Fibroblast of skin of back (primary cell): Measurements from ENCODE around the gene SLC4A4.
A peak's percentile ranks its signal among the peaks of the same experiment; 100 is the strongest.

Experiments
- DNase-seq: peaks from one replicate; pipeline ENCODE4 v3.0.0-alpha.2; 2013

Gene SLC4A4

GRCh38 chr4:71417150-71417549 lies 78.3 kb downstream of the SLC4A4 start:
- no peak for DNase-seq

- no peak for DNase-seq
Observed at GRCh38 chr4:71426381-71427042, 87.7 kb downstream of the SLC4A4 start.

GRCh38 chr4:71429106-71429505 lies 90.3 kb downstream of the SLC4A4 start:
- no peak for DNase-seq

- no peak for DNase-seq
Observed at GRCh38 chr4:71429962-71430361, 91.1 kb downstream of the SLC4A4 start.

GRCh38 chr4:71430609-71431008 lies 91.8 kb downstream of the SLC4A4 start:
- DNase-seq = no peak

DNA sequence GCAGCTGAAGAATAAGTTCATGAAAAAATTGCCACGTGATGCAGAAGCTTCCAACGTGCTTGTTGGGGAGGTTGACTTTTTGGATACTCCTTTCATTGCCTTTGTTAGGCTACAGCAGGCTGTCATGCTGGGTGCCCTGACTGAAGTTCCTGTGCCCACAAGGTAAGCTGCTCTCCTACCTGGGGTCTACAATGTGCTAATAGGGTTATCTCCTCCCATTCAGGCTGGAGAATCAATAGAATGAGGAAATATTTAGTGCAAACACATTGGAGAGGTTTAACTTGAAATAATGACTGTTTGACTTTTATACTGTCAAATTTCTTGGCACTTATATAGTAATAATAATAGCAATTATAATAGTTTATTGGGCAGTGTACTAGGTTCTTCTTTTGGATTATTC lies 101.8 kb downstream of the SLC4A4 start:
- no peak for DNase-seq

DNA sequence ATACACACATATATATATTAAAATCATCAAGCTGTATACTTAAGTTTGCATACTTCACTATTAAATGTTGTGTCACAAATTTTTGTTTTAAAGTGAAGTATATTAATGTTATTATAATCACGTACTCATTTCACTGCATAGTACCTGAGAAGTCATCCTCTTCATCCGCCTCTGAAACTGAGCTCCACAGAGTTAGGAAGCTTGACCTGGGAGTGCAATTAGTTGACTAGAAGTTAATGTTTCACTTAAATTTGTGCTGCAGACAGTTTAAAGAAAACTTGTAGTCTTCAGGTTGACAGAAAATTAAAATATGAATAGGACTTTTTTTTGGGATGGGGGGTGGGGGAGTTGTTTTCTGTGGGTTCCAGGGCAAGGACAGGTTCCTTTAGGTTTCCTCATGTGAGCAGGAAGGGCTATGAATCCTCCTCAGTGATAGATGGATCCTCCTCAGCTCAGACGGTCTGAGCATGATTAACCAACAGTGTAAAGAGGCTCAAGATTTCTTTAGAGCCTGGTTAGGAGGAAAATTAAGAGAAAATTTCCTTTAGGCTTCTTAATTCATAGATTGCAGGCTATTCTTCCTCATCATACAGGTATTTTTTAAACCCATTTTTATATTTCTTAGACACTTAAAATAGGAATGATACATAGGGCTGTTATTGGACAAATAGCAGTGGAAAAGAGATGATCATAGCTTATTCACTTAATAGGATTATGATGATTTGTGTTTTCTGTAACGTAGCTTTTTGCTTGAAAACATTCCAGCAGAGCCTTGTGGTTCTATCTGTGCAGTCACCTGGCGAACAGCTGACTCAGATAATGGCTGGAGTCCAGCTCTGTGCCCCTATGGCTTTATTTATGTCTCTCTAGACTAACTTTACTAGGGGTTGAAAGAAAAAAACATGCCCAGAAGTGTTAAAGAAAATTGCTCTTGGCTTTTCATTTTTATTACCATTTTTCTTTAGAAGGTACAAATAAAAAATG lies 102.7 kb downstream of the SLC4A4 start:
- no peak for DNase-seq

DNA sequence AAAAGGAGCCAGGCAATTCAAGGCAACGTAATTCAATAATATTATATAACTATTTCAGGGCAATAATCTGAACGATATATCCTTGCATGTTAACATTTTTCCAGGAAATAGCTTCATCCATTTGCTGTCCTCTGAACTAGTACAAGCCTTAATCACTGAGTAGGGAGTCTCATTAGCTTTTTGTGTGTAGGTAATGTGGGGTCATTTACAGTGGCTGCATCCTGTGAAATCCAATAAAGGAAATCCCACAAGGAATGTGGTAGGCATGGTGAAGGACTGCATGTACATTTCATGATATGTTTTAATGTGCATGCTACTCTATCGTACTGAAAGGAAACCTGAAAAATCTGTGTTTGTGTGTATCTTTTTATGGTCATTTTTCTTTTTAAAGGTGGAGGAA lies 103.5 kb downstream of the SLC4A4 start:
- DNase-seq = no peak

DNA sequence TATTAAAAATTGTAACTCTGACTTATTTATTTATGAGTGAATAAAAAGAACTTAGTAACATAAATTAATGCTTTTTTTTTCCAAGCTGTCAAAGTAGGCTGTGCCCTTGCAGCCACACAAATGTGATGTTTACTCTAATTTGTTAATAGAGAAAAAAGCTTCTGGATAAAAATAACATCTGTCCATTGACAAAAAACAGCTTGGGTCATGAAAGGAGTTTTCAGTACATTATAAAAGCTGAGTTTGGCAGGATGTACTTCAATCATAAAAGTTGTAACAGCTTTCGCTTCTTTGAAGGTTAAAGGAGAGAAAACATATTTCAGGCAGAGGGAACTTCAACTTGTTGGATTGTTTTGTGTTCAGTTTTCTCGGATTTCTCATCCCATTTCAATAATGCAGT lies 105.6 kb downstream of the SLC4A4 start:
- DNase-seq = no peak

DNA sequence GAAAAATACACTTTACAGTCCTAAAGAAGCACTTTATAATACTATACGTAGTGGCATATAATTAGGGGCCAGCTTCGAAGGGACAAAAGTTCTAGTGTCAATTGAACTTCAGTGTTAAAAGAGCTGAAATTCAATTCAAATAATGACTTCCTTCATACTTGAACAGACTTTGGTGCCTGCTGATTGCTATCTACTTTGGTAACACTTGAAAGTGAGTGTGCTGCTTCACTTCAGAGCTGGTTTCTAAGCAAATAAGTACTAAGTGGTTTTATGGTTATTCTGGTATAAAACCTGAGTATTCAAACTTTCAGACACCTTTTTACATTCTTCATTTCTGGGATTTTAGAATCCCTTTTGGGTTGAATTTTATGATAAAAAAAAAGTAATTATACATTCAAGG lies 107.0 kb downstream of the SLC4A4 start:
- no peak for DNase-seq

DNA sequence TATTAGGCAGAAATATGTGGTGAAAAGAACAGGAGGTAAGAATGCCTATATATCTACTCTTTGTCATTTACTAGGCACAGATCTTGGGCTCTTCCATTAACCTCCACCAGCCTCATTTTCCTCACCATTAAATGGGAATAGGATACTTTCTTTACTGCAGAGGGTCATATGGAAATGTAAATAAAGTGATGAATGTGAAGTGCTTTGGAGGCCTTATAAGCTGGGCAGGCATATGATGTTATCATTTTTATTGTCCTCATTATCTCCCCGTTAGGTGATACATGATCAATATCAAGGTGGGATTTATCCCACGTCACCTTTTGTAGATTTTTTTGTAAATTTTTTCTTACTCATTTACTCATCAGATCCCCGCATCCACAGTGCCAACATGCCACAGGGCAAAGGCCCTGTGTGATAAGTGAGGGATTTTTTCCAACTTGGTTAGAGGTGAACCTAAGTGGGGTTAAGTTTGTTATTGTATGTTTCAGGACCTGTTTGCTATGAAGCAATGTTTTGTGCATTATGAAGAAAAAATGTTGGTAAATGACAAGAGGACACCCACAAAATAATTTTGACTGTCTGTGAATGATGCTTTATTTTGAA lies 107.8 kb downstream of the SLC4A4 start:
- DNase-seq = no peak

DNA sequence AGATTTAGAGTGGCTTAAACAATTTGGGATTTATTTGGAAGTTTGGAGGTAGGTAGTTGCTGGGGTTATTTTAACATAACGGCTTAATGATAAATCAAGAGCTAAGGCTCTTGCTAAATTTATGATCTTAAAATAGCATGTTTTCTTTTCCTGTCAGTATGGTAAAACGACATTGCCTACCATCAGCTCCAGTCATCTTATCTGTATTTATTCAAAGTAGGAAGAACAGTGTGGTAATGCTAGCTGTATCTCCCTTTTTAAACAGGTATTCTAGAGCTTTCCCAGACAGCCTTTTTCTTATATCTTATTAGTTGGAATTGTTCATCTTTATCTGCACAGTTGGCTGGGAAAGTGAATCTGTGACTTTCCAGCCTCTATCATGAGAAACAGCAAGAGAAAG lies 110.2 kb downstream of the SLC4A4 start:
- no peak for DNase-seq

- no peak for DNase-seq
Observed at GRCh38 chr4:71449878-71450277, 111.1 kb downstream of the SLC4A4 start.

GRCh38 chr4:71453531-71453930 lies 114.7 kb downstream of the SLC4A4 start:
- no peak for DNase-seq

GRCh38 chr4:71456841-71457240 lies 118.0 kb downstream of the SLC4A4 start:
- DNase-seq = peak; percentile 88

GRCh38 chr4:71460371-71460770 lies 121.6 kb downstream of the SLC4A4 start:
- DNase-seq = peak; percentile 23

- DNase-seq = no peak
Observed at GRCh38 chr4:71461422-71461821, 122.6 kb downstream of the SLC4A4 start.

- no peak for DNase-seq
Observed at GRCh38 chr4:71466775-71467174, 128.0 kb downstream of the SLC4A4 start.

- no peak for DNase-seq
Observed at GRCh38 chr4:71468116-71468710, 129.4 kb downstream of the SLC4A4 start.

- DNase-seq = no peak
Observed at GRCh38 chr4:71469541-71469940, 130.7 kb downstream of the SLC4A4 start.

DNA sequence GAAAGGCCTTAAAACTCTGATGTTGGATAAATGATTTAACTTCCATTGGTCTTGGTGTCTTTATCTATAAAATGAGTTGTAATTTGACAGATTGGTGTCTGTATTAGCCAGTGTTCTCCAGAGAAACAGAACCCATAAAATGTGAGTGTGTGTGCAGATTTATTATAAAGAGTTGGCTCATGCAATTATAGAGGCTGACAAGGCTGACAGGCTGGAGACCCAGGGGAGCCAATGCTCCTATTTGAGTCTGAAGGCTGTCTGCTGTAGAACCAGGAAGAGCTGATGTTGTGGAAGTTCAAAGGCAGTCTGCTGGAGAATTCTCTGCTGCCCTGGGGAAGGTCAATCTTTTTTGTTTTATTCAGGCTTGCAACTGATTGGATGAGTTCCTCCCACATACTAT lies 131.7 kb downstream of the SLC4A4 start:
- no peak for DNase-seq

GRCh38 chr4:71472946-71473345 lies 134.1 kb downstream of the SLC4A4 start:
- DNase-seq = peak; percentile 93
